HepG2 (cell line): ENCODE data around the gene FEM1C. TPM values are rescaled to one million over a fixed set of nuclear protein-coding genes. Genes with fewer than 3 reads are reported as not detected.

ENCODE experiments used
- ATF2 ChIP-seq: sonication (generic); formaldehyde crosslinking; IDR thresholded peaks from 2 replicates; pipeline ENCODE4 v1.4.0; 2020; ENCODE audit warnings: missing genetic modification reagents
- DR1 ChIP-seq: sonication (generic); formaldehyde crosslinking; IDR thresholded peaks from 2 replicates; pipeline ENCODE4 v1.8.0; 2021; ENCODE audit warnings: mild to moderate bottlenecking, missing genetic modification reagents, inconsistent platforms
- HMGXB3 ChIP-seq: sonication (generic); formaldehyde crosslinking; IDR thresholded peaks from 2 replicates; pipeline ENCODE4 v1.4.0; 2020; ENCODE audit warnings: missing genetic modification reagents, borderline replicate concordance
- ISX ChIP-seq: sonication (generic); formaldehyde crosslinking; conservative IDR thresholded peaks from 2 replicates; pipeline ENCODE4 v1.5.0; 2020; ENCODE audit warnings: missing genetic modification reagents
- KDM6A ChIP-seq: IDR thresholded peaks from 2 replicates; pipeline ENCODE4 v1.6.1; 2016; ENCODE audit warnings: low read depth
- MAF1 ChIP-seq: sonication (generic); formaldehyde crosslinking; IDR thresholded peaks from 2 replicates; pipeline ENCODE4 v1.5.0; 2020; ENCODE audit warnings: missing genetic modification reagents, borderline replicate concordance
- NCOA1 ChIP-seq: sonication (generic); formaldehyde crosslinking; IDR thresholded peaks from 2 replicates; pipeline ENCODE4 v1.9.0; 2021; ENCODE audit warnings: missing genetic modification reagents
- PCBP1 ChIP-seq: fragments of 200-400 bp; formaldehyde crosslinking; IDR thresholded peaks from 2 replicates; pipeline ENCODE4 v1.6.1; 2017; ENCODE audit warnings: mild to moderate bottlenecking, low read depth, low read length, borderline replicate concordance
- POGK ChIP-seq: sonication (generic); formaldehyde crosslinking; conservative IDR thresholded peaks from 2 replicates; pipeline ENCODE4 v1.8.0; 2022; ENCODE audit warnings: mild to moderate bottlenecking, moderate library complexity, missing genetic modification reagents
- RBM22 ChIP-seq: fragments of 200-400 bp; formaldehyde crosslinking; optimal IDR thresholded peaks from 2 replicates; pipeline ENCODE3; 2017; ENCODE audit warnings: mild to moderate bottlenecking, low read length, moderate library complexity
- SMAD1 ChIP-seq: sonication (generic); formaldehyde crosslinking; IDR thresholded peaks from 2 replicates; pipeline ENCODE4 v1.4.0; 2020; ENCODE audit warnings: missing genetic modification reagents, low read depth, mild to moderate bottlenecking, borderline replicate concordance
- SOX6 ChIP-seq, 2 experiments: fragments of 450-650 bp in 1 of 2; sonication (generic) in 1 of 2; formaldehyde crosslinking in 1 of 2; IDR thresholded peaks; 2 replicates each; pipeline versions ENCODE4 v1.4.0 to v1.6.1; 2017 to 2020; ENCODE audit warnings: antibody characterized with exemption in 1 of 2, mild to moderate bottlenecking in 1 of 2, missing genetic modification reagents in 1 of 2
- SPEN ChIP-seq: sonication (generic); formaldehyde crosslinking; IDR thresholded peaks from 2 replicates; pipeline ENCODE4 v1.5.1; 2020; ENCODE audit warnings: low read depth, mild to moderate bottlenecking, missing genetic modification reagents
- ZBTB14 ChIP-seq: sonication (generic); formaldehyde crosslinking; IDR thresholded peaks from 2 replicates; pipeline ENCODE4 v1.4.0; 2020; ENCODE audit warnings: missing genetic modification reagents
- ZBTB7A ChIP-seq: sonication (generic); formaldehyde crosslinking; IDR thresholded peaks from 2 replicates; pipeline ENCODE4 v1.8.0; 2022; ENCODE audit warnings: mild to moderate bottlenecking, missing genetic modification reagents
- ZMAT5 ChIP-seq: sonication (generic); formaldehyde crosslinking; IDR thresholded peaks from 2 replicates; pipeline ENCODE4 v1.5.0; 2020; ENCODE audit warnings: mild to moderate bottlenecking, low read depth, missing genetic modification reagents, borderline replicate concordance
- ZNF326 ChIP-seq: sonication (generic); formaldehyde crosslinking; IDR thresholded peaks from 2 replicates; pipeline ENCODE4 v1.4.0; 2020; ENCODE audit warnings: missing genetic modification reagents, borderline replicate concordance
- ZNF772 ChIP-seq: sonication (generic); formaldehyde crosslinking; IDR thresholded peaks from 2 replicates; pipeline ENCODE4 v1.5.0; 2020; ENCODE audit warnings: mild to moderate bottlenecking, missing genetic modification reagents
- ZNF891 ChIP-seq: sonication (generic); formaldehyde crosslinking; IDR thresholded peaks from 2 replicates; pipeline ENCODE4 v1.5.0; 2020; ENCODE audit warnings: mild to moderate bottlenecking, missing genetic modification reagents
- polyA plus RNA-seq, 8 experiments: library from polyadenylated mRNA; depleted of rRNA in 3 of 8; stranded (reverse) in 7 of 8; unstranded in 1 of 8; fragments of >200 nt; fragmentation: Illumina TruSeq in 4 of 8; extraction: Trizol in 4 of 8; gene quantifications; 2 replicates each; pipeline versions ENCODE4 v1.2.1 to v1.2.3, GENCODE V29; 2011 to 2016; ENCODE audit warnings: low read depth in 4 of 8, missing spikeins in 1 of 8, mixed read lengths in 1 of 8; ENCODE audit not compliant: insufficient read depth in 1 of 8
- total RNA-seq, 5 experiments: library from RNA; depleted of rRNA; stranded (reverse); fragments of >200 nt; fragmentation: Illumina TruSeq; extraction: Trizol; gene quantifications; 2 replicates each; pipeline ENCODE4 v1.2.3, GENCODE V29; 2016; ENCODE audit warnings: low read depth in 1 of 5

FEM1C gene
- total and polyA plus RNA-seq, 2 of the 13 experiments (the other 11 are each of a cell fraction or from before 2014, with no cell fraction given) = 5.5 to 8.3 TPM

- TF ChIP-seq HMGXB3 (CRISPR knock-in tag) (peak; percentile 74; the same call in 1 of the 2 replicates), PCBP1 (no peak), ZNF326 (CRISPR knock-in tag) (no peak), ISX (CRISPR knock-in tag) (no peak), SPEN (peak; percentile 95), ZMAT5 (no peak), ZBTB7A (CRISPR knock-in tag) (peak; percentile 13; the same call in 1 of the 2 replicates), NCOA1 (CRISPR knock-in tag) (no peak), DR1 (peak; percentile 90; the same call in 1 of the 2 replicates), SOX6 (IDR thresholded peaks at IDR 0.05) (no peak), SOX6 (CRISPR knock-in tag; IDR thresholded peaks at IDR 0.05) (peak; percentile 58; the same call in 1 of the 2 replicates), KDM6A (CRISPR knock-in tag) (no peak), POGK (CRISPR knock-in tag) (peak; percentile 94), ZNF772 (CRISPR knock-in tag) (peak; percentile 55; the same call in 1 of the 2 replicates), ZBTB14 (CRISPR knock-in tag) (no peak), ZNF891 (CRISPR knock-in tag) (peak; percentile 84), MAF1 (0 out of 2 replicates have a peak, but pooled peaks have one; percentile 79), RBM22 (no peak), SMAD1 (no peak), ATF2 (peak; percentile 78)
These were observed at the start of gene FEM1C (continued) for GRCh38 chr5:115544436-115545350.
